HG02870 (cell line): ENCODE results near the gene SYT2.
"Not testable (repeated sequence)": the region's sequence is repeated elsewhere in the genome, so short reads cannot be mapped to it uniquely, and the experiment has no call there.

Source experiments
- ATAC-seq: cut with Tn5 transposase; IDR thresholded peaks from one replicate; pipeline ENCODE4 v1.9.1; 2021; ENCODE audit warnings: mild to moderate bottlenecking, moderate library complexity; ENCODE audit not compliant: unreplicated experiment

The SYT2 gene

GRCh38 chr1:202599669-202600431 is 110.4 kb downstream of the SYT2 start:
- no peak for ATAC-seq

GRCh38 chr1:202597090-202597761 is 113.0 kb downstream of the SYT2 start:
- ATAC-seq = no peak

- no peak for ATAC-seq
Observed at GRCh38 chr1:202596638-202597037, 113.6 kb downstream of the SYT2 start.

GRCh38 chr1:202593845-202594244 is 116.4 kb downstream of the SYT2 start:
- no peak for ATAC-seq

GRCh38 chr1:202592146-202592545 is 118.1 kb downstream of the SYT2 start:
- no peak for ATAC-seq

- no peak for ATAC-seq
Observed at GRCh38 chr1:202591515-202591914, 118.7 kb downstream of the SYT2 start.

- ATAC-seq = no peak
Observed at GRCh38 chr1:202590975-202591411, 119.3 kb downstream of the SYT2 start.

GRCh38 chr1:202590126-202590525 is 120.1 kb downstream of the SYT2 start:
- ATAC-seq = no peak

- no peak for ATAC-seq
Observed at GRCh38 chr1:202589190-202589930, 120.9 kb downstream of the SYT2 start.

GRCh38 chr1:202588503-202589189 is 121.6 kb downstream of the SYT2 start:
- ATAC-seq = no peak

GRCh38 chr1:202587859-202588485 is 122.3 kb downstream of the SYT2 start:
- ATAC-seq = no peak

GRCh38 chr1:202586871-202587270 is 123.4 kb downstream of the SYT2 start:
- ATAC-seq = no peak

- no peak for ATAC-seq
Observed at GRCh38 chr1:202586018-202586821, 124.0 kb downstream of the SYT2 start.

- no peak for ATAC-seq
Observed at GRCh38 chr1:202585590-202585933, 124.7 kb downstream of the SYT2 start.

- no peak for ATAC-seq
Observed at GRCh38 chr1:202584707-202585589, 125.3 kb downstream of the SYT2 start.

GRCh38 chr1:202582350-202582749 is 127.9 kb downstream of the SYT2 start:
- not testable (repeated sequence) for ATAC-seq

- no peak for ATAC-seq
Observed at GRCh38 chr1:202580619-202581018, 129.6 kb downstream of the SYT2 start.

GRCh38 chr1:202579806-202580205 is 130.4 kb downstream of the SYT2 start:
- no peak for ATAC-seq

GRCh38 chr1:202578565-202578964 is 131.7 kb downstream of the SYT2 start:
- ATAC-seq = no peak
